ENCODE results near the gene KLHL29.

Gene KLHL29

DNA sequence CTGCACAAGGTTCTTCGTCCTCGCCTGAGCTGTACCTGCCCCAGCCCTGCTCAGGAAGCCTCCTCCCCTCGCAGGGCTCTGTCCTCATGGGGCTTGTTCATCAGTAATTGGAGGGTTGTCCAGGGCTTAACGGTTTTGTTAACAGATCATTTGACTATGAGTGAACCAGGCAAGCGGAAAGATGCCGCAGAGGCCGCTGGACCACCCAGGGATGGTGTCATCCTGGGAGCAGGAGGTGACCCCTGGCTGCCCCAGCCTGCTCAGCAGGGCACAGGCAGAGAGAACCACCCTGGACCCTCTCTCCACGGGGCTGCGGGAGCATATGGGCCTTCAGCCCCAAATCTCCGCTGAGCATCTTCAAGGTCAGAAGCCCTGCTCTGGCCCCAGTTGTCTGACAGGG, 264.3 kb downstream of the KLHL29 start:
- no peak overlapping the region for H3K4me3 ChIP-seq (replicated peaks; ENCODE audit: low read depth, low read length)
- DNase-seq (ENCODE audit: low read depth), result no peak
- TF ChIP-seq, protein P1, sequence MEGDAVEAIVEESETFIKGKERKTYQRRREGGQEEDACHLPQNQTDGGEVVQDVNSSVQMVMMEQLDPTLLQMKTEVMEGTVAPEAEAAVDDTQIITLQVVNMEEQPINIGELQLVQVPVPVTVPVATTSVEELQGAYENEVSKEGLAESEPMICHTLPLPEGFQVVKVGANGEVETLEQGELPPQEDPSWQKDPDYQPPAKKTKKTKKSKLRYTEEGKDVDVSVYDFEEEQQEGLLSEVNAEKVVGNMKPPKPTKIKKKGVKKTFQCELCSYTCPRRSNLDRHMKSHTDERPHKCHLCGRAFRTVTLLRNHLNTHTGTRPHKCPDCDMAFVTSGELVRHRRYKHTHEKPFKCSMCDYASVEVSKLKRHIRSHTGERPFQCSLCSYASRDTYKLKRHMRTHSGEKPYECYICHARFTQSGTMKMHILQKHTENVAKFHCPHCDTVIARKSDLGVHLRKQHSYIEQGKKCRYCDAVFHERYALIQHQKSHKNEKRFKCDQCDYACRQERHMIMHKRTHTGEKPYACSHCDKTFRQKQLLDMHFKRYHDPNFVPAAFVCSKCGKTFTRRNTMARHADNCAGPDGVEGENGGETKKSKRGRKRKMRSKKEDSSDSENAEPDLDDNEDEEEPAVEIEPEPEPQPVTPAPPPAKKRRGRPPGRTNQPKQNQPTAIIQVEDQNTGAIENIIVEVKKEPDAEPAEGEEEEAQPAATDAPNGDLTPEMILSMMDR (IDR thresholded peaks at IDR 0.05; ENCODE audit: low read length, missing control alignments), result no peak

DNA sequence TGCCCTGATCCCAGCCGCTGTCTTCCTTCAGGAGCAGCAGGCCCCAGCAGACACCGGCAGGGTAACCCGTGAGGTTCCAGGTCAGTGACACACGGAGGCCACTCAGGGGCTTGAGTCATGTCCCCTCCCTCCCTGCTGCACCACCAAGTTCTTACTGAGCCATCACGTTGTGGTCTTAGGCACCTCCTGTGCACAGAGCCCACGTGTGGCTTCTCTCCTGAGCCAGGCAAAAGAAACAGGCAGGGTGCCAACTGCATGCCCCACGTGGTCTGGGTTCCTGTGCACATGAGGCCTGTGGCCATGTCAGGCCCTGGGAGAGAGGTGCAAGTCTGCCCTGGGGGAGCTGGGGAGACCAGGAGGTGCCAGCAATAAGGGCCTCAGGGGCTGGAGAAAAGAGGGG, 264.8 kb downstream of the KLHL29 start:
- TF ChIP-seq, protein P1 (IDR thresholded peaks at IDR 0.05; ENCODE audit: low read length, missing control alignments), result no peak
- DNase-seq (ENCODE audit: low read depth), result peak; percentile 28
- no peak overlapping the region for H3K4me3 ChIP-seq (replicated peaks; ENCODE audit: low read depth, low read length)

DNA sequence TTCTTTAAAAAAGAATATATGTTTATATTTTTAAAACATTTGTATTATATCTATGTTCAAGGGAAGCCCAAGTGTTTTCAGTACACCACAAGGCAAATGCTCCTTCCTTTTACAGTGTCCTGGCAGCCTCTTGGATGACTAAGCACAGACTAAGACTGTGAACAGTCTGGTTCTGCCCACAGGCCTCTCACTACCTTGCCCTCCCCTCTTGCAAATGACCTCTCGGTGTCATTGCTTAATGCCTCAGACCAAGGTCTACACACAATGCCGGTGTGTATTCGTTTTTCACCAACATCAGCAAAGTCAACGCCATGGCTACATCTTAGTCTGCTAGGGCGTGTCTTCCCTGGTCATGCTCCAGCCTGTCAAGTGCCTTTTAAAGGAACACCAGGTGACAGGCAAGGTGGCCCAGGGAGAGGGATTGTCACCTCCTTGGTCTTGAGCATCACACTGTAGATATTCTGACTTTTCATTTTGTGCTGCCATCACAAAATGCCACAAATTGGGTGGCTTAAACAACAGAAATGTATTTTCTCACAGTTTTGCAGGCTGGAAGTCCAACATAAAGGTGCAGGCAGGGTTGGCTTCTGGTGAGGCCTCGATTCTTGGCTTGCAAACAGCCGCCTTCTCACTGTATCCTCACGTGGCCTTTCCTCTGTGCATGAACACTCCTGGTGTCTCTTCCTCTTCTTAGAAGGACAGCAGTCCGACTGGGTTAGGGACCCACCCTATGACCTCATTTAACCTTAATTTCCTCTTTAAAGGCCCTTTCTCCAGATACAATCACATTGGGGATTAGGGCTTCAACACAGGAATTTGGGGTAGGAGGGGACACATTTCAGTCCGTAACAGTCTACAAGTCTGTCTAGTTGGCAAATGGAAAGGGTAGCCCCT, 266.5 kb downstream of the KLHL29 start:
- TF ChIP-seq, protein P1 (IDR thresholded peaks at IDR 0.05; ENCODE audit: low read length, missing control alignments), result no peak
- H3K4me3 ChIP-seq (replicated peaks; ENCODE audit: low read depth, low read length), result no peak overlapping the region
- DNase-seq (ENCODE audit: low read depth), result peak; percentile 78

DNA sequence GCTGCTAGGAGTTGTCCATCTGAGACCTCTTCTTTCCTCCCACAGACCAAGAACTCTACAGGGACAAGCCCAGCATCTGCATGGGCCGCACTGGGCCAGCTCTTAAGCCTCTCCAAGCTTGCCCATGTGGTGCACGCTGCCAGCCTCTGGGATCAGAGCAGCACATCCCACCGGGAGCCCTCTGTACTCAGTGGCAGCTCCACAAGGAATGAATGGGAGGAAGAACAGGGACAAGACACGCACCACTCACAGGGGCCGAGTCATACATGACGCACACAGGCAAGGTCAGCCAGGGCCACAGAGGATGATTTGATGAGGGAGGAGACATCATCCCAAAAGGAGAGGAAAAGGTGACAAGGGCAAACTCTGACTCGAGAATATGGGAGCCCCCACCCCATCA, 268.3 kb downstream of the KLHL29 start:
- TF ChIP-seq, protein P1 (IDR thresholded peaks at IDR 0.05; ENCODE audit: low read length, missing control alignments), result no peak
- no peak for DNase-seq (ENCODE audit: low read depth)
- H3K4me3 ChIP-seq (replicated peaks; ENCODE audit: low read depth, low read length), result no peak overlapping the region

DNA sequence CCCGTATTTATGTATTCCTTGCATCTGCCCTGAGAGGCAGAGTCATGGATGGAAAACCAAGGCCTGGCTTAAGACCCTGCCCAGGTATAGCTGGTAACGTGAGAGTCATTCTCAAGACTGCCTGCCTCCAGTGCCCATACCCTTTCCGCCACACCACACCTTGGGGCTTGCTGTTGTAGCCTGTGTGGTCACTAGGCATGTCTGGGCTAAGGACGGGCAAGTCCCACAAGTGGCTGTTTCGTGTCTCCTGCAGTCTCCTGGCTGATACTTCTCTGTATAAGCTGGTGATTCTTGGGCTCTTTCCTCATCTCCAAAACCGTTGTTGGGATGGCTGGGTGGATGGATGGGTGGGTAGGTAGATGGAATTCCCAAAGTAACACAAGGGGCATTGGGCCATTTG, 269.8 kb downstream of the KLHL29 start:
- no peak overlapping the region for H3K4me3 ChIP-seq (replicated peaks; ENCODE audit: low read depth, low read length)
- TF ChIP-seq, protein P1 (IDR thresholded peaks at IDR 0.05; ENCODE audit: low read length, missing control alignments), result no peak
- DNase-seq (ENCODE audit: low read depth), result no peak

DNA sequence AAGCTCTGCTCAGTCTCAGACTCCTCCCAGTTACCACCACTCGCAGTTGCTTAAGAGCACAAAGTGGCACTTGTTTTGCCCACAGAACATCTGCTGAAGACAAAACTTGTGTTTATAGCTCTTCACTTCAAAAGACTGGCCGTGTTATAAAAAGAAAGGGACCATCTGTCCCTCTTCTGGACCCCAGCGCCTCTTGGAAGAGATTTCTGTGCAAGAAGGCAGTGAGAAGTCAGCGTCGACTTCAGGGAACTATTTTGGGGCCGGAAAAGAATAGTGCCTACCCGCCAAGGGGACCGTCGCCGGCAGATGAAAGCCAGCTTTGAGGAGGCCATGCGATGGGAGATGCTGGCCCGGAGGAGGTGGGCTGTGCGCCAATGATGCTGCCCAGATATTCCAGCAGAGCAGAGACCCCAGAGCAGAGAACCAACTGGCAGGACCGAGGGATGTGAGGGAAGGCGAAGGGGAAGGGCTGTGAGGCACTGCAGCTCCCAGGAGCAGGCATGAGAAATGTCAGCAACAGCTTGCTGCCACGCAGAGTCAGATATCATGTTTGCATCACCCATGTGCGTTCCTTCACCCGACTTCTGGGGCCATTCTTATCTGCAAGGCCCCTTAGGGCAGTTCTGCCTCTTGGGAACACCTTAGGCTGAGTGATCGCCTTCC, 271.1 kb downstream of the KLHL29 start:
- no peak overlapping the region for H3K4me3 ChIP-seq (replicated peaks; ENCODE audit: low read depth, low read length)
- DNase-seq (ENCODE audit: low read depth), result no peak
- TF ChIP-seq, protein P1 (IDR thresholded peaks at IDR 0.05; ENCODE audit: low read length, missing control alignments), result no peak

All from fibroblast of pulmonary artery (primary cell).